A549 (cell line): Measurements from ENCODE around the gene AIP. TPM values are rescaled to one million over a fixed set of nuclear protein-coding genes. Genes with fewer than 3 reads are reported as not detected.

ENCODE experiments used
- ATAC-seq, 2 experiments: fragments of 200-7000 bp in 1 of 2; fragments of >200 bp in 1 of 2; cut with Nextera tagmentation in 1 of 2; cut with Tn5 transposase in 1 of 2; 3 replicates each; pipeline versions ENCODE4 v1.8.0 to v1.9.1; 2018 to 2020; ENCODE audit warnings: mild to moderate bottlenecking in 1 of 2, moderate library complexity in 1 of 2
- CTCF ChIA-PET: fragments of 300-600 bp; sonication (Branson Sonifier 250); formaldehyde crosslinking; extraction: SDS; loops from one replicate; lab custom pipeline; 2021; ENCODE audit warnings: antibody characterized with exemption, inconsistent platforms; lab: Yijun Ruan, JAX
- POLR2A ChIA-PET: fragments of 350-600 bp; formaldehyde crosslinking; extraction: SDS; loops from one replicate; lab custom pipeline; 2021; ENCODE audit warnings: antibody characterized with exemption, inconsistent platforms; lab: Yijun Ruan, JAX
- DNase-seq, 2 experiments: peaks; one replicate each; pipeline versions ENCODE4 v3.0.0 to v3.0.0-alpha.2; 2011 to 2016; ENCODE audit warnings: low read depth in 1 of 2, low spot score in 1 of 2
- FAIRE-seq: peaks from 2 replicates; lab custom pipeline; 2011; peaks lifted over from hg19 to GRCh38; lab: Jason Lieb, UNC
- H3K27ac ChIP-seq, 2 experiments: fragments of >200 bp; sonication (Bioruptor Twin); formaldehyde crosslinking; 3 replicates each; pipeline ENCODE4 v1.5.1; 2016 to 2017
- H3K4me1 ChIP-seq: fragments of >200 bp; sonication (Bioruptor Twin); formaldehyde crosslinking; 3 replicates; pipeline ENCODE4 v1.6.1; 2016
- H3K4me2 ChIP-seq: fragments of >200 bp; sonication (Bioruptor Twin); formaldehyde crosslinking; 3 replicates; pipeline ENCODE4 v1.6.1; 2016
- H3K4me3 ChIP-seq: fragments of >200 bp; sonication (Bioruptor Twin); formaldehyde crosslinking; 3 replicates; pipeline ENCODE4 v1.5.1; 2016
- H3K9me3 ChIP-seq: fragments of >200 bp; sonication (Bioruptor Twin); formaldehyde crosslinking; 3 replicates; pipeline ENCODE4 v1.6.1; 2016
- CBX8 ChIP-seq: fragments of 200-600 bp; sonication (generic); IDR thresholded peaks from 2 replicates; pipeline ENCODE4 v1.6.1; 2016
- CEBPB ChIP-seq, 2 experiments: fragments of >200 bp in 1 of 2; sonication (Bioruptor Twin) in 1 of 2; formaldehyde crosslinking in 1 of 2; IDR thresholded peaks; 2 replicates each; pipeline ENCODE4 v1.6.1; 2012 to 2016
- CHD2 ChIP-seq: fragments of 150-350 bp; IDR thresholded peaks from 2 replicates; pipeline ENCODE4 v1.6.1; 2014; ENCODE audit warnings: low read length; ENCODE audit not compliant: partially characterized antibody
- E2F6 ChIP-seq: IDR thresholded peaks from 2 replicates; pipeline ENCODE4 v1.6.1; 2012; ENCODE audit warnings: low read depth, borderline replicate concordance
- EP300 ChIP-seq, 2 experiments: fragments of >200 bp; sonication (Bioruptor Twin); formaldehyde crosslinking; IDR thresholded peaks; 2 replicates in 1 of 2; 3 replicates in 1 of 2; pipeline ENCODE4 v1.6.1; 2016 to 2017
- FOSB ChIP-seq: fragments of 250-450 bp; sonication (Bioruptor Pico); IDR thresholded peaks from 2 replicates; pipeline ENCODE4 v1.5.0; 2020; ENCODE audit warnings: mild to moderate bottlenecking, moderate library complexity
- HOXB5 ChIP-seq: fragments of 250-450 bp; sonication (Bioruptor Pico); IDR thresholded peaks from 2 replicates; pipeline ENCODE4 v1.5.0; 2020; ENCODE audit warnings: mild to moderate bottlenecking, moderate library complexity
- JUN ChIP-seq, 2 experiments: fragments of >200 bp; sonication (Bioruptor Twin); formaldehyde crosslinking; IDR thresholded peaks; 2 replicates in 1 of 2; 3 replicates in 1 of 2; pipeline ENCODE4 v1.6.1; 2016 to 2017
- MAX ChIP-seq: IDR thresholded peaks from 2 replicates; pipeline ENCODE4 v1.6.1; 2012
- NFE2L2 ChIP-seq: fragments of 150-350 bp; conservative IDR thresholded peaks from 2 replicates; pipeline ENCODE4 v1.6.1; 2014; ENCODE audit warnings: low read length
- POLR2A ChIP-seq: IDR thresholded peaks from 2 replicates; pipeline ENCODE4 v1.6.1; 2012; ENCODE audit warnings: mild to moderate bottlenecking, low read length
- RAD21 ChIP-seq, 2 experiments: fragments of >200 bp in 1 of 2; sonication (Bioruptor Twin) in 1 of 2; formaldehyde crosslinking in 1 of 2; IDR thresholded peaks in 1 of 2; conservative IDR thresholded peaks in 1 of 2; 2 replicates in 1 of 2; 3 replicates in 1 of 2; pipeline ENCODE4 v1.6.1; 2012 to 2018; ENCODE audit warnings: inconsistent platforms in 1 of 2
- SMC3 ChIP-seq: fragments of >200 bp; sonication (Bioruptor Twin); formaldehyde crosslinking; IDR thresholded peaks from 3 replicates; pipeline ENCODE4 v1.6.1; 2018; ENCODE audit warnings: inconsistent platforms
- TP53 ChIP-seq: fragments of 250-450 bp; sonication (Bioruptor Pico); IDR thresholded peaks from 2 replicates; pipeline ENCODE4 v1.5.0; 2021; ENCODE audit warnings: mild to moderate bottlenecking, moderate library complexity
- ZNF302 ChIP-seq: fragments of 250-450 bp; sonication (Bioruptor Pico); IDR thresholded peaks from 2 replicates; pipeline ENCODE4 v1.9.0; 2021; ENCODE audit warnings: inconsistent platforms, mild to moderate bottlenecking, moderate library complexity
- WGBS: methylation state at CpG from one replicate; pipeline ENCODE4 v1.1.6; 2017; ENCODE audit errors: missing lambda C conversion rate; 5-methylcytosine and 5-hydroxymethylcytosine counted together
- polyA plus RNA-seq, 4 experiments: library from polyadenylated mRNA; depleted of rRNA in 3 of 4; stranded (reverse); fragments of >200 nt; fragmentation: RNase III in 1 of 4; extraction: RNeasy Plus Mini Kit Qiagen cat#74134 plus additional on column Dnase treatment in 1 of 4; gene quantifications; 2 replicates in 3 of 4; 3 replicates in 1 of 4; pipeline ENCODE4 v1.2.3, GENCODE V29; 2011 to 2017
- TF ChIP-seq, protein P1 (sequence below): fragments of 250-450 bp; sonication (Bioruptor Pico); IDR thresholded peaks from 2 replicates; pipeline ENCODE4 v1.5.0; 2020; ENCODE audit warnings: low read depth, mild to moderate bottlenecking, moderate library complexity
- TF ChIP-seq, protein P2 (sequence below): fragments of >200 bp; sonication (Bioruptor Twin); formaldehyde crosslinking; IDR thresholded peaks from 3 replicates; pipeline ENCODE4 v1.5.1; 2016
- TF ChIP-seq, protein P3 (sequence below): IDR thresholded peaks from 2 replicates; pipeline ENCODE4 v1.6.1; 2012
- TF ChIP-seq, protein P4 (sequence below): fragments of 250-450 bp; sonication (Bioruptor Pico); IDR thresholded peaks from 2 replicates; pipeline ENCODE4 v1.5.0; 2021; ENCODE audit warnings: mild to moderate bottlenecking, moderate library complexity, borderline replicate concordance

AIP gene
- polyA plus RNA-seq, 2 of the 4 experiments (the other 2 are of a cell fraction): 50.8 to 68.8 TPM

- Histone ChIP-seq H3K4me1 (peaks cover 11% of the 10 kb centered on the region), H3K4me3 (no peak overlapping the region), H3K4me2 (no peak overlapping the region), H3K27ac (no peak overlapping the region), H3K9me3 (no peaks in the 10 kb centered on the region)
- FAIRE-seq (no peak), ATAC-seq (no peak), DNase-seq (no peak)
- 93% methylated on average over 12 of the region's 26 CpGs for WGBS
- ChIA-PET CTCF (interaction anchor here (1.1 to 1.3 kb wide), 3 partner anchors 99 to 143 kb away, joined by 3 to 5 read pairs (median 3); partner anchors contain the start of gene PPP1CA), POLR2A (no interaction called here)
- TF ChIP-seq HOXB5 (CRISPR knock-in tag): no peak
- TF ChIP-seq, protein P1, sequence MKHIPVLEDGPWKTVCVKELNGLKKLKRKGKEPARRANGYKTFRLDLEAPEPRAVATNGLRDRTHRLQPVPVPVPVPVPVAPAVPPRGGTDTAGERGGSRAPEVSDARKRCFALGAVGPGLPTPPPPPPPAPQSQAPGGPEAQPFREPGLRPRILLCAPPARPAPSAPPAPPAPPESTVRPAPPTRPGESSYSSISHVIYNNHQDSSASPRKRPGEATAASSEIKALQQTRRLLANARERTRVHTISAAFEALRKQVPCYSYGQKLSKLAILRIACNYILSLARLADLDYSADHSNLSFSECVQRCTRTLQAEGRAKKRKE (CRISPR knock-in tag): no peak
- no peak for TF ChIP-seq POLR2A
- TF ChIP-seq CHD2: no peak
- TF ChIP-seq CBX8: no peak
- TF ChIP-seq, protein P2, sequence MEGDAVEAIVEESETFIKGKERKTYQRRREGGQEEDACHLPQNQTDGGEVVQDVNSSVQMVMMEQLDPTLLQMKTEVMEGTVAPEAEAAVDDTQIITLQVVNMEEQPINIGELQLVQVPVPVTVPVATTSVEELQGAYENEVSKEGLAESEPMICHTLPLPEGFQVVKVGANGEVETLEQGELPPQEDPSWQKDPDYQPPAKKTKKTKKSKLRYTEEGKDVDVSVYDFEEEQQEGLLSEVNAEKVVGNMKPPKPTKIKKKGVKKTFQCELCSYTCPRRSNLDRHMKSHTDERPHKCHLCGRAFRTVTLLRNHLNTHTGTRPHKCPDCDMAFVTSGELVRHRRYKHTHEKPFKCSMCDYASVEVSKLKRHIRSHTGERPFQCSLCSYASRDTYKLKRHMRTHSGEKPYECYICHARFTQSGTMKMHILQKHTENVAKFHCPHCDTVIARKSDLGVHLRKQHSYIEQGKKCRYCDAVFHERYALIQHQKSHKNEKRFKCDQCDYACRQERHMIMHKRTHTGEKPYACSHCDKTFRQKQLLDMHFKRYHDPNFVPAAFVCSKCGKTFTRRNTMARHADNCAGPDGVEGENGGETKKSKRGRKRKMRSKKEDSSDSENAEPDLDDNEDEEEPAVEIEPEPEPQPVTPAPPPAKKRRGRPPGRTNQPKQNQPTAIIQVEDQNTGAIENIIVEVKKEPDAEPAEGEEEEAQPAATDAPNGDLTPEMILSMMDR: no peak
- TF ChIP-seq RAD21 (conservative IDR thresholded peaks at IDR 0.05 in 1 of 2, IDR thresholded peaks at IDR 0.05 in 1 of 2): no peak
- no peak for TF ChIP-seq E2F6
- no peak for TF ChIP-seq JUN (IDR thresholded peaks at IDR 0.05)
- TF ChIP-seq CEBPB (IDR thresholded peaks at IDR 0.05): no peak
- TF ChIP-seq, protein P3, sequence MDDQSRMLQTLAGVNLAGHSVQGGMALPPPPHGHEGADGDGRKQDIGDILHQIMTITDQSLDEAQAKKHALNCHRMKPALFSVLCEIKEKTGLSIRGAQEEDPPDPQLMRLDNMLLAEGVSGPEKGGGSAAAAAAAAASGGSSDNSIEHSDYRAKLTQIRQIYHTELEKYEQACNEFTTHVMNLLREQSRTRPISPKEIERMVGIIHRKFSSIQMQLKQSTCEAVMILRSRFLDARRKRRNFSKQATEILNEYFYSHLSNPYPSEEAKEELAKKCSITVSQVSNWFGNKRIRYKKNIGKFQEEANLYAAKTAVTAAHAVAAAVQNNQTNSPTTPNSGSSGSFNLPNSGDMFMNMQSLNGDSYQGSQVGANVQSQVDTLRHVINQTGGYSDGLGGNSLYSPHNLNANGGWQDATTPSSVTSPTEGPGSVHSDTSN: no peak
- TF ChIP-seq SMC3: no peak
- TF ChIP-seq MAX: no peak
- TF ChIP-seq, protein P4, sequence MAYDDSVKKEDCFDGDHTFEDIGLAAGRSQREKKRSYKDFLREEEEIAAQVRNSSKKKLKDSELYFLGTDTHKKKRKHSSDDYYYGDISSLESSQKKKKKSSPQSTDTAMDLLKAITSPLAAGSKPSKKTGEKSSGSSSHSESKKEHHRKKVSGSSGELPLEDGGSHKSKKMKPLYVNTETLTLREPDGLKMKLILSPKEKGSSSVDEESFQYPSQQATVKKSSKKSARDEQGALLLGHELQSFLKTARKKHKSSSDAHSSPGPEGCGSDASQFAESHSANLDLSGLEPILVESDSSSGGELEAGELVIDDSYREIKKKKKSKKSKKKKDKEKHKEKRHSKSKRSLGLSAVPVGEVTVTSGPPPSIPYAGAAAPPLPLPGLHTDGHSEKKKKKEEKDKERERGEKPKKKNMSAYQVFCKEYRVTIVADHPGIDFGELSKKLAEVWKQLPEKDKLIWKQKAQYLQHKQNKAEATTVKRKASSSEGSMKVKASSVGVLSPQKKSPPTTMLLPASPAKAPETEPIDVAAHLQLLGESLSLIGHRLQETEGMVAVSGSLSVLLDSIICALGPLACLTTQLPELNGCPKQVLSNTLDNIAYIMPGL (CRISPR knock-in tag): no peak
- TF ChIP-seq ZNF302 (CRISPR knock-in tag): no peak
- no peak for TF ChIP-seq EP300 (IDR thresholded peaks at IDR 0.05)
- TF ChIP-seq NFE2L2: no peak
- TF ChIP-seq TP53 (CRISPR knock-in tag): no peak
- no peak for TF ChIP-seq FOSB (CRISPR knock-in tag)
Observed at GRCh38 chr11:67499808-67500483, 17.1 kb downstream of the AIP start.

DNA sequence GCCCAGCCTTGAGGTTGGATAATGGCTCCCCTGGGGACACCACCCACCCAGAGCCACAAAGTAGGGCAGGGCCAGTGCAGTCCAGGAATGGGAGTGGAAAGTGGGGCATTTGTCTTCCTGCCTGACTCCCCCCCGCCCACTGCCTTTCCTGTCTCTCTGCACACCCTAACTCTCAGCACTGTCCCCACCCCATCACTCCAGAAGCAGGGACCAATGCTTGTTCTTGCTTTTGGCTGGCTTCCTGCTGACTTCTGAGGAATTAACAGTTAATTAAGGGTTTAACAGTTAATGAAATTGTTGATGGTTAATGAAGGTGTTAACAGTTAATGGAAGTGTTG lies 17.6 kb downstream of the AIP start:
- no peak for TF ChIP-seq SMC3
- ChIA-PET CTCF (interaction anchor here (0.9 to 1.3 kb wide), 4 partner anchors 99 to 149 kb away, joined by 3 to 5 read pairs (median 3); partner anchors contain the start of gene PPP1CA), POLR2A (no interaction called here)
- Histone ChIP-seq H3K4me2 (no peak overlapping the region), H3K4me3 (no peak overlapping the region), H3K9me3 (no peaks in the 10 kb centered on the region), H3K4me1 (peaks cover 12% of the 10 kb centered on the region), H3K27ac (no peak overlapping the region)
- no peak for ATAC-seq
- WGBS: 93% methylated on average over 1 of the region's 1 CpG
- FAIRE-seq: no peak
- DNase-seq: no peak
